GM15510 (cell line): Measurements from ENCODE around the gene ENPP6.

Source experiments
- POLR2A ChIP-seq: IDR thresholded peaks from 3 replicates; pipeline ENCODE4 v1.6.1; 2011; ENCODE audit warnings: borderline replicate concordance; ENCODE audit not compliant: insufficient read length; ENCODE audit errors: extremely low read depth

The ENPP6 gene

DNA sequence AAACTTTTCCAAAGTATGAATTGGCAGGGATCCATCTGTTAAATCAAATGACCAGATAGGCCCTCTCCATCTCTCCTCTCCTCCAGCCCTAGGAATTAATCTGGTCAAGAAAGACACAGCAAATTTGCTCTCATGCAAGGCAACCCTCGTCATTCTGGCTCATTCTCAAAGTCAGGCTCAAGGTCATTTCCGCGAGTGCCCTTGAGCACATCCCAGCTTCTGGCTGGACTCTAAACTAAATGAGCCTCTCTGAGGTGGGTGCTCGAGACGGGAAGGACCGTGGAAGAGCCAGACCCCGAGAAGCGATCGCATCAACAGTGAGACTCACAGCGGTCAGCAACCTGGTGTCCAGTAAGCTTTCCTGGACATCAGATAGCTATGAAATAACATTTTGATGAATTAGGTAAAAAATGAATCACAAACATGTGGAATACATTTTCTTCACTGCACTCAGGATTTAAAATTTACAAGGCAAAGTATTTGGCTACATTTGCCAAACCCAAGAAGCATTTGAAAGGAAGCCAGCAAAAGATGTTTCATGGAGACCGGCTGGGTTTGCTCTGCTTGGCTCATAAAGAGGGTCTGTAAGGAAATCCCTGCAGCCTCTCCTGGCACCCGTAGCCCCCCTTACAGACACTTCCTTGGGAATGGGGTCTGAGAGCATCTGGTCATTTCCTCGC, 121.0 kb downstream of the ENPP6 start:
- no peak for TF ChIP-seq POLR2A

DNA sequence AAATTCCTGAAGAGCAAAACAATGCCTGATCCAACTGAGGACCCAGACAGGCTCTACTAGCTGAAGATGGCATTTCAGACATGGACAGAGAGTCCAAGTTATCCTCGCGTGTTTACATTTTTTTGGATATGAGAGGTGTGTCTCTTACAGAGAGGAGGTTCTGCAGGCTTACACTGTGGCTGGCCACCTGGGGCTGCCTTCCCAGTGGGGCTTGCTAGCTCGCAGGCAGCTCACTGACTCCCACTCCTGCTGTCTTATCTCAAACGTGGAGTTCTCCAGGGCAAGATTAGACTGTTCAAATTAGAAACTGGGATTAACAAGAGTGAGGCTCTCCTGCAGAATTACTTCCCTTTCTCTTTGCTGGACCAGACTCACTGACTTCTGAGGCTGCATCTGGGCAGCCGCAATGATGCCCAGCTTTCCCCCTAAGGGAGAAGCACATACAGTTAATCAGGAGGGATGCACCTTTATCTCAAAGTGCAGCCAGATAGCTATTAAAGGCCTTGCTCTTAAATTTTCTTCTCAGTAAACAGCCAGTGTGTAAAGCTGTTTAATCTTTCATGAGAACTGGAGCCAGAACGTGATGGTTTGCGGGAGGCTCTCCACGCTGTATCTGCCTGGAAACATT, 123.0 kb downstream of the ENPP6 start:
- TF ChIP-seq POLR2A, result no peak

DNA sequence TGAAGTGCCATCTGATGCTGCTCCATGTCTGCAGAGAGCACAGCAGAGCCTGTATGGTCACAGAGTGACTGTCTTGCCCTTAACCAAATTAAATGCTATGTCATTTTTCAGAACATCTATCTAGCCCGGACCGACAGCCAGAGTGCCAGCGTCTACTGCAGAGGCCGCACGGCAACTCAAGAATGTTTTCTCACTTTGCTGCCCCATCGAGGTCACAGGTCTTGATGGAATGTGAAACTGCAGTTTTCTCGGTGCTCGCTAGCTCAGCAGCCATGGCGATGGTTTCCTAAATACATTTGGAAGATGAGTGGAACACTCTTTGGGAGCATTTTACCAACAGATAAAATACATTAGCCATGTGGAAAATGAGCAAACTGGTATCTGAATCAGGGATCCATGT, 125.7 kb downstream of the ENPP6 start:
- TF ChIP-seq POLR2A, result no peak

DNA sequence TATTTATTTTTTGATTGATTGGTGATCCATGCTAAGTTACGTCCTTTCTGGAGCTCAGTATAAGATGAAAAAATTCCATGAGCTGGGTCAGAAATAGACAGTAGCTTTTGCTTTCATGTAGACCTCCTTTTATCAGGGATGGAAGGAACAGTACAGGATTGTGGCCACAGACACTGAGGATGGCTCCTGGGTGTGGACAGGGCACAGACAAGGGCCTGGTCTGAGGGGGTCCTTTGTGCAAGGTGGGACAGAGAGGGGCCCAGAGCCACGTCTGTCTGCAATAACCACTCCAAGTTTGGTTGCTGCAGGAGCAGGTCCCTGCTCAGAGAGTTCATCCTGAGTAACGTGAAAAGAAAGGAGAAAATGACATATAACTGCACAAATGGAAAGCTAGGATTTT, 127.1 kb downstream of the ENPP6 start:
- no peak for TF ChIP-seq POLR2A

DNA sequence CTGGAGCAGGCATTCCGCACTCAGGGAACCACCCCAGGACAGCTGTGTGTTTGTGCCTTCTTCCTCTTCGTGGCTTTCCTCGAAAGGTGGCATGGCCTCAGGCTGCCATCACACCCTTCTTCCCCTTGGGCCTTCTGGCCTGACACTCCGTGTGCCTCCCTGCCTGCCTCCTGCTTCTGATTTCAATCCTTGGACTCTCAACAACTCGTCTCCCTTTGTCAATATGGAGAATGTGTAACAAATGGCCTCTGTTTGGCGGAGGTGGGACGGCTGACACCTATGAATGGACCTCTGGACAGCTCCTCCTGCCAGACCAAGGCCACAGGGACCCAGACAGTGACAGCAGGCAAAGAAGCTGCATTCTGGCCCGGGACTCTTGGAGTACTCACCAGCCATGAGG, 137.0 kb downstream of the ENPP6 start:
- TF ChIP-seq POLR2A, result no peak

DNA sequence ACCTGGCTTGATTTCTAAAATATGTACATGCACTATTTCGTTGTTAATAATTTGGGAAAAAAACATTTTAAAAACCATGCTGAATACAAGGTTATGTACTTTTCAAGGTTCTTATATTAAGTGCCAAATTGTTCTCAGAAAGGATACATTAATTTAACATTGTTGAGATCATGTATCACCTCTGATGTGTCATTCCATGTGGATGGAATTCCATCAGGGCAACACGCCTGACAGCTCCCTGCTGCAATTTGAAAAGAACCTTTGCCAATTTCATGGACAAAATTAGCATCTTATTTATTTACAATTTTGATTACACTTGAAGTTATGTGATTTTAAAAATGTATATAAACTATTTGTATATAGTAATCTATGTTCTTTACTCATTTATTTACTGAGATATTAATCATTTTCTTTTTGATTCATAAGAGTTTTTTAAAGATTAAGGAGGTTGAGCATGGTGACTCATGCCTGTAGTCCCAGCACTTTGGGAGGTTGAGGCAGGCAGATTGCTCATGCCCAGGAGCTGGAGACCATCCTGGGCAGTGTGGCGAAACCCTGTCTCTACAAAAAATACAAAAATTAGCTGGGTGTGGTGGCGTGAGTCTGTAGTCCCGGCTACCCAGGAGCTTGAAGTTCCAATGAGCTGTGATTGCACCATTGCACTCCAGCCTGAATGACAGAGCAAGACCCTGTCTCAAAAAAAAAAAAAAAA, 142.8 kb downstream of the ENPP6 start:
- no peak for TF ChIP-seq POLR2A

DNA sequence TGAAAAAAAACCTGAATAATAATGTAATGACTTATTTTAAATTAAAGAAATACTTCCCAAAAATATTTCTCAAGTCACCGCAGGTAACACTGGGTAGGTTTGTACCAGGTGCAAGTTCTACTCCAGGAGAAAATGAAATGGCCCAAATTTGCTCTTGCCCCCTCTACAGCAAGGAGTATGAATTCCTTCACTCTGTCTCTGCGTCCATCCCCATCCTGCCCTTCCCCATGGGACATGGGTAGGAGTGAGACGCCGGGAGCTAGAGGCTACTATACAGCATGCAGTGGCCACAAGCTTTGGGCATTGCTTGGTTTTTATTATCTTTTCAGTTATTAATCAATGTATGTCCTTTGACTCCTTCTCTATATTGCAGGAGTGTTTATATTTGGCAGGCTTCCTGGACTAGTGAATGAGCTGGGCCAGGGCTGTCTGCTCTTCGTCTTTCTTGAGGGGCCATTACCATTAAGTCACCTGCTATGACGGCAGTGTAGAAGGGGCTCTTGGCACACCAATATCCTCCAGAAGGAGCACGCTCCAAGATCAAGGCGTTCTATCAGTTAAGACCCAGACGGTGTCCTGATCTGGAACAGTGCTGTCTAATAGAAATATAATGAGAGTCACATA, 149.6 kb downstream of the ENPP6 start:
- TF ChIP-seq POLR2A, result no peak

DNA sequence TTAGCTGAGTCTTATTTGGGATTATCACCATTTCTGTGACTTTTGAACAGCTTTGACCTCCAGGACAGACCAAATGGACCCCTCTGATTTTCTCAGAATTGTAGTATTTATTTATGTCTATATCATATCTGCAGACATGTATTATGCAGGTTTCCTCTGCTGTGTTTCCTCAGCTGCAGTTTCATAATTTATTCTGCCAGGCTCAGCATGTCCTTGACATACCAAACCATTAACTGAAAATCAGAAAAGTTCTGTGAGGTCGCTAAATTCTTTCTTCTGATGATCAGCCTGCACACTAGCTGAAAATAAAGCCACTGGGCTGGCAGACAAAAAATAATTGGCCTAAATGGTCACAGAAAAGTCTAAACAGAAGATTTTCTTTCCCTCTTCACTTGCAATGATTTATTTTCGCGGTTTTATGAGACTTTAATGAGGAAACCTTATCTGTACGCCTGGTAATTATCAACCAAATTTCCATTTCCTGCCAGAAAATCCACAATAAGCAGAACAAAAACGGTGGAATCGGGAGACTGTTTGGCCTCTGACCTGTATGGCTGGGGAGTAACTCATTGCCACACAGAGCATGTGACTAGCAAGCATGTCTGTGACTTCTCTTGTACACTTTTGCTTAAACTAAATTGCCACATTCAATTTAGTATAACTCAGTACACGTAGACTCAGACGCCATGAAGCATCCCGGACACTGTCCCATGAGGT, 150.9 kb downstream of the ENPP6 start:
- no peak for TF ChIP-seq POLR2A

DNA sequence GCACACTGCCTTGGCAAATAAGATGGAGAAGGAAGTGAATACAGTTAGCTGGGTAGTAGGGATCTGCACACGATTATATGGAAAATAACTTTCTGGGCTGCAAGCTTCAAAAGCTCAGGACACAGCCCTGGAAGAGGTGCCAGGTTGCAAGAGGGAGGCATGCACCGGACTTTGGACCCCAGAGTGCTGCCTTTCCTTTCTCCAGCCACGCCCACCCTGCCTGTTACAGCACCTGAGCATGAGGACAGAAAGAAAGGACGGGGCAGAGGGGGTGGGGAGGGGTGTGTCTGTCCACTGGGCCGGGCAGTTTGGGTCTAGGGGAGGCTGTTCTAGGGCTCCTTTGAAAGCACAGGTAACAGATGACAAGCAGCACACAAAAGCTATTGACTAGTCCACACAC, 152.8 kb downstream of the ENPP6 start:
- TF ChIP-seq POLR2A, result no peak

DNA sequence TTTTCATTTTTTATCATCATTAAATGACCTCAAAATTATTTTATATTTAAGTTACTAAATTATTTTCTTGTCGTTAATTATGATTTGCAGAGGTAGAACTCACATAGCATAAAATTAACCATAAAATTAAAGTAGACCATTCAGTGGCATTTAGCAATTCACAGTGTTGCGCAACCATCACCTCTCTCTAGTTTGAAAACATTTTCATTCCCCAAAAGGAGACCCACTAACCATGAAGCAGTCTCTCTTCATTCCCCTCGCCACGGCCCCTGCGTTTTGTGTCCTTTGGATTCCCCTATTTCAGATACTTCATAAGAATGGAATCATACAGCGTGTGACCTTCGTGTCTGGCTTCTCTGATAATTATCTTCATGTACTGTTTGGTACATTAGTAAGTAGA, 154.9 kb downstream of the ENPP6 start:
- TF ChIP-seq POLR2A, result no peak

DNA sequence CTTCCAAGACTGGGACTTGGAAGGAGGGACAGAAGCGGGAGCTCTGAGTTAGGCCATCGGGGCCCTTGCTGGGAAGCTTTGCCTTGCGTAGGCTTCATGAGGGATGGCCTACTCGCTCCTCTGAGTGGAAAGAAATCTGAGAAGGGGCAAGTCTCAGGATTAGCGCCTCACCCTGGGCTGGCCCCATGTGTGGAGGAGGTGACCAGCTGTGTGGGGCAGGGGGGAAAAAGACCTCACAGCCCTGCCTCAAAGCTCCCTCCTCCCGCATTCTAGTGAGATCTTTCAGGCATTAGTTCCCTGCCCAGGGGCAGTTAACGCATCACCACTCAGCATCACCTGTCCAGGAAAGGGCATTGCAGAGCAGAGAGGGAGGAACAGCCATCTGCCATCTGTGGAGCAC, 156.1 kb downstream of the ENPP6 start:
- no peak for TF ChIP-seq POLR2A

DNA sequence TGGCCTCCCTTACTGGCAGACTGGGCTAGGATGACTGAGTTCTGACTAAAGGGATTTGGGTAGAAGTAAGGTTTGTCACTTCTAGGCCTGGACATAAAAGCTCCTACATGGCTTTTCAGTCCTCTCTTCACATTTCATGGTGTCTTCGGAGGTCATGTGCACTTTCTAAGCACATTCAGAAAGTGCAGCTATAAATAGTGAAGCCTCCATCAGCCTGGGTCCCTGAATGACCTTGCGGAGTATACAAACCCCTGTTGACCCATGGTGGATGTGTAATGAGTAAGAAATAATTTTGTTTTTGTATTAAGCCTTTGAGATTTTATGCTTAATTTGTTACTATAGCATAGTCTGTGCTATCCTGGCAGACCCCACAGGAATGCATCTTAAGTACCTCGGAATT, 158.6 kb downstream of the ENPP6 start:
- no peak for TF ChIP-seq POLR2A

DNA sequence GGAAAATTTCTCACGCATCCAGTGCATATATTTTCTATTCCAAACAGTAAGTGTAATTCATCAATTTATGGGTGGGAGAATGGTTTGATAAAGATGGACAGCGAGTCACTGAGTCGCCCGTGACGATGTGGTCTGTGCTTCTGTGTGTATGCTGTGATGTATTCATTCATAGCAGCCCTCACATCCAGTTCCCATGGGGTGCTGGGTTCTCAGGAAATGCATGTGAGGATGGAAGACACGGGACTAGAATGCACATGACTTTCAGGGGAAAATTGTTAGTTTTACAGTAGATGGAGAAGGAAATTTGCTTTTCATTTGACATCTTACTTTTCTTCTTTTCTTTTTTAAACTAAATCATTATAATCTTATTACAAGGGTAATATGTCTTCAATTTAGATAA, 159.6 kb downstream of the ENPP6 start:
- TF ChIP-seq POLR2A, result no peak

DNA sequence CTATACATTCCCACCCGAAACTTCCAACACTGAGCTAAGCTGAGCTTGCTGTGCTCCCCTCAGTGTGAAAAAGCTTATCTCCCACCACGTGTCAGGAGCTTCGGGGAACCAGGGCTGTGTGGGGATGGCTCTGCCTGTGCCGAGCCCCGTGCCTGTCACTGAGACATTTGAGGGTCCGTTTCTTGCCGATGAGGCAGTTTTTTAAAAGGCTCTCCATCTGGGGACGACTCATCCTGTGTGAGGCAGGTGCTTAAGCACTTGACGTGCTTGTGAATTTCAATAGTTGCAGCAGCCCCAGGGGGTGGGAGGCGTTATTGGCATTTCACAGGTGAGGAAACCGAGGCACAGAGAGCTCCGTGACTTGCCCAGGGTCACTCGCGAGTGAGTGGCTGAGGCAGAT, 160.8 kb downstream of the ENPP6 start:
- TF ChIP-seq POLR2A, result no peak

DNA sequence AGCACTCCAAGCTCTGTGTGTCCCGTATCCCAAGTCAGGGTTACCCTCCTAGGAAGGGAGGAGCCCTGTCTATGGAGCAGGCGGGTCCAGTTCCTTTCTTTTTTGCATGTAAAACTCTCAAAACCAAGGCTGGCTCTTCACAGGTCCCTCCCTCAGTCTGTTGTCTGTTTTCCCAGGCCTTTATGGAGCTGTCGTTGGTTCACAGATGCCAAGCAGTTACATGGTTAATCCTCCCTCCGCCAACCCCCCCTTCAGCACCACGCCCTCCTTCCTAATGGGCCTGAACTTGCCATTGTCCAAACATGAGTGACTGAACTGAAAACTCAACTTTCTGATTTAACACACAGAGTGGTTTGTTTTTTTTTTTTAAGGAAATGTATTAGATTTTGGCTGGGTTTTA, 164.2 kb downstream of the ENPP6 start:
- no peak for TF ChIP-seq POLR2A
